ENCODE results near the gene FAM72B.
"Not testable (repeated sequence)": the region's sequence is repeated elsewhere in the genome, so short reads cannot be mapped to it uniquely, and the experiment has no call there.

GRCh38 chr1:121178197-121178596, 5.9 kb downstream of the FAM72B start:
- TF ChIP-seq CTCF (optimal IDR thresholded peaks at IDR 0.05 in 1 of 3, IDR thresholded peaks at IDR 0.05 in 1 of 3, conservative IDR thresholded peaks at IDR 0.05 in 1 of 3; ENCODE audit: extremely low read depth in 1 of 3, insufficient read depth in 2 of 3, low read length in 3 of 3); EZH2 (IDR thresholded peaks at IDR 0.05; ENCODE audit: low read length): not testable (repeated sequence)

Measured in keratinocyte (primary cell).